ENCODE measurements around the gene ABCF3. TPM values are rescaled to one million over a fixed set of nuclear protein-coding genes. Genes with fewer than 3 reads are reported as not detected.
A peak's percentile ranks its signal among the peaks of the same experiment; 100 is the strongest.

The ABCF3 gene
- total and polyA plus RNA-seq, 10 donors: 35.3 to 90.7 (median 68.5) TPM

DNA sequence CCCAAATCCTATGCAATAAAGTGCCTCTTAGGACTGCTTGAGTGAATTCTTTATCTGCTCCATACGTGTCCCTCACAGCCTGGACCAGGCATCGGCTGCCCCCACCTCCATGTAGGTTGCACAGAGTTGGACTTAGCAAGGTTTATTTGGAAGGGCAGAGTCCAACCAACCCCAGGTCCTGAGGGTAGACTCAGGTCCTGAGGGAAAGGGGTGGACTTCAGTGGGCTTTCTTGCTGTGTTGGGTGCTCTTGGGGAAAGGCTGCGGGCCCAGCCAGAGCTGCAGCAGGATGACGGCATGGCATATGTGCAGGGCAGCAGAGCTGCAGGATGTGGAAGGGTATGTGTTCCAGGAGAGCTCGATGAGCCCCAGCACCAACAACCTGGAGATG, 56.3 kb downstream of the ABCF3 start:
- no peak overlapping the region for H3K4me3 ChIP-seq
- no peak overlapping the region for H3K27ac ChIP-seq
- WGBS, 5 donors: 63 to 99% (median 88%) methylated on average over 5 of the region's 5 CpGs
- no peaks in the 10 kb centered on the region for H3K27me3 ChIP-seq (replicated peaks in 1 of 7)
- TF ChIP-seq POLR2A (IDR thresholded peaks at IDR 0.05): no peak
- DNase-seq: peak; percentile 45
- intact Hi-C loops (cut with DNase I; ENCODE audit: low total_unique reads): loop anchor here (10.0 kb wide), 1 partner anchor 87 kb away; the partner anchor contains the start of gene DVL3
- H3K9me3 ChIP-seq: no peaks in the 10 kb centered on the region
- peaks cover 0 to 51% (median 37%) of the 10 kb centered on the region in 6 donors for H3K36me3 ChIP-seq
- H3K4me1 ChIP-seq: peaks cover 0 to 26% (median 11%) of the 10 kb centered on the region in 6 donors

Small RNAs within 50 kb of the gene (microRNA-seq; reads per million reads assigned to microRNA genes)
- gene MIR1224: 0 to 0.35 (median 0.28) reads per million in 3 donors

Small RNAs within 50 kb of the gene (small RNA-seq; reads per million reads assigned to genes)
- gene MIR1224: 0.07 to 0.12 (median 0.07) reads per million in 4 donors

Other genes starting within 250 kb of the ABCF3 start
- gene ABCC5, start 168.3 kb upstream of the ABCF3 start, total RNA-seq: 100 to 1,000 TPM in 1 of 7 donors, 10 to 100 TPM in 6; 44.4 to 112 (median 71.9) TPM
- gene ABCC5, start 168.3 kb upstream of the ABCF3 start, polyA plus RNA-seq: 10 to 100 TPM; 19.6 to 33.5 (median 25.8) TPM
- not detected for gene HTR3D, start 154.5 kb upstream of the ABCF3 start, total RNA-seq
- not detected for gene HTR3D, start 154.5 kb upstream of the ABCF3 start, polyA plus RNA-seq
- gene HTR3C, start 133.2 kb upstream of the ABCF3 start, total RNA-seq: not detected
- gene HTR3C, start 133.2 kb upstream of the ABCF3 start, polyA plus RNA-seq: not detected
- gene HTR3E, start 89.1 kb upstream of the ABCF3 start, total RNA-seq: not detected
- gene HTR3E, start 89.1 kb upstream of the ABCF3 start, polyA plus RNA-seq: not detected
- 10 to 100 TPM; 40.4 to 50.7 (median 46.3) TPM for gene EIF2B5, start 50.8 kb upstream of the ABCF3 start, total RNA-seq
- gene EIF2B5, start 50.8 kb upstream of the ABCF3 start, polyA plus RNA-seq: 10 to 100 TPM; 40.4 to 55.7 (median 52.8) TPM
- gene DVL3, start 30.8 kb upstream of the ABCF3 start, total RNA-seq: 10 to 100 TPM; 40.3 to 67.3 (median 54.2) TPM
- gene DVL3, start 30.8 kb upstream of the ABCF3 start, polyA plus RNA-seq: 10 to 100 TPM; 12.3 to 28.2 (median 15.8) TPM
- 100 to 1,000 TPM; 192 to 254 (median 204) TPM for gene AP2M1, start 11.3 kb upstream of the ABCF3 start, total RNA-seq
- 100 to 1,000 TPM in 2 of 3 donors, 10 to 100 TPM in 1; 98.7 to 155 (median 137) TPM for gene AP2M1, start 11.3 kb upstream of the ABCF3 start, polyA plus RNA-seq
- under 1 TPM in 2 of 7 donors, not detected in 5; 0.28 to 0.68 TPM for gene VWA5B2, start 43.4 kb downstream of the ABCF3 start, total RNA-seq
- gene VWA5B2, start 43.4 kb downstream of the ABCF3 start, polyA plus RNA-seq: under 1 TPM; 0.02 to 0.08 (median 0.03) TPM
- 10 to 100 TPM; 21.1 to 59.0 (median 28.2) TPM for gene ALG3, start 62.8 kb downstream of the ABCF3 start, total RNA-seq
- 10 to 100 TPM; 18.7 to 23.9 (median 22.8) TPM for gene ALG3, start 62.8 kb downstream of the ABCF3 start, polyA plus RNA-seq
- gene EEF1AKMT4, start 63.5 kb downstream of the ABCF3 start, total RNA-seq: 1 to 10 TPM; 1.2 to 5.4 (median 3.0) TPM
- gene EEF1AKMT4, start 63.5 kb downstream of the ABCF3 start, polyA plus RNA-seq: 1 to 10 TPM; 1.6 to 3.7 (median 3.5) TPM
- gene CAMK2N2, start 75.4 kb downstream of the ABCF3 start, total RNA-seq: under 1 TPM in 1 of 7 donors, not detected in 6; 0.35 TPM
- gene CAMK2N2, start 75.4 kb downstream of the ABCF3 start, polyA plus RNA-seq: under 1 TPM in 1 of 3 donors, not detected in 2; 0.08 TPM
- gene ECE2, start 89.8 kb downstream of the ABCF3 start, total RNA-seq: not detected
- gene ECE2, start 89.8 kb downstream of the ABCF3 start, polyA plus RNA-seq: not detected
- 100 to 1,000 TPM; 130 to 191 (median 142) TPM for gene PSMD2, start 113.0 kb downstream of the ABCF3 start, total RNA-seq
- gene PSMD2, start 113.0 kb downstream of the ABCF3 start, polyA plus RNA-seq: 10 to 100 TPM; 53.8 to 94.7 (median 62.4) TPM
- 100 to 1,000 TPM; 191 to 294 (median 247) TPM for gene EIF4G1, start 128.4 kb downstream of the ABCF3 start, total RNA-seq
- gene EIF4G1, start 128.4 kb downstream of the ABCF3 start, polyA plus RNA-seq: 100 to 1,000 TPM in 1 of 3 donors, 10 to 100 TPM in 2; 83.4 to 136 (median 84.2) TPM
- gene FAM131A, start 151.4 kb downstream of the ABCF3 start, total RNA-seq: 10 to 100 TPM; 12.9 to 24.6 (median 15.6) TPM
- gene FAM131A, start 151.4 kb downstream of the ABCF3 start, polyA plus RNA-seq: 10 to 100 TPM in 1 of 3 donors, 1 to 10 TPM in 2; 6.5 to 12.4 (median 6.8) TPM
- gene CLCN2, start 175.4 kb downstream of the ABCF3 start, total RNA-seq: 1 to 10 TPM; 2.8 to 6.4 (median 3.8) TPM
- 1 to 10 TPM; 1.6 to 4.2 (median 2.1) TPM for gene CLCN2, start 175.4 kb downstream of the ABCF3 start, polyA plus RNA-seq
- gene POLR2H, start 175.5 kb downstream of the ABCF3 start, total RNA-seq: 100 to 1,000 TPM in 1 of 7 donors, 10 to 100 TPM in 6; 42.5 to 109 (median 55.9) TPM
- 100 to 1,000 TPM in 2 of 3 donors, 10 to 100 TPM in 1; 92.6 to 139 (median 114) TPM for gene POLR2H, start 175.5 kb downstream of the ABCF3 start, polyA plus RNA-seq
- gene THPO, start 192.0 kb downstream of the ABCF3 start, total RNA-seq: 1 to 10 TPM in 2 of 7 donors, under 1 TPM in 4, not detected in 1; 0.23 to 1.8 (median 0.74) TPM
- under 1 TPM; 0.11 to 0.42 (median 0.17) TPM for gene THPO, start 192.0 kb downstream of the ABCF3 start, polyA plus RNA-seq
- 10 to 100 TPM; 10.8 to 26.5 (median 16.1) TPM for gene CHRD, start 193.9 kb downstream of the ABCF3 start, total RNA-seq
- 10 to 100 TPM in 1 of 3 donors, 1 to 10 TPM in 2; 5.2 to 19.6 (median 7.0) TPM for gene CHRD, start 193.9 kb downstream of the ABCF3 start, polyA plus RNA-seq